Measurements from ENCODE around the gene UBE2U.

Gene UBE2U

DNA sequence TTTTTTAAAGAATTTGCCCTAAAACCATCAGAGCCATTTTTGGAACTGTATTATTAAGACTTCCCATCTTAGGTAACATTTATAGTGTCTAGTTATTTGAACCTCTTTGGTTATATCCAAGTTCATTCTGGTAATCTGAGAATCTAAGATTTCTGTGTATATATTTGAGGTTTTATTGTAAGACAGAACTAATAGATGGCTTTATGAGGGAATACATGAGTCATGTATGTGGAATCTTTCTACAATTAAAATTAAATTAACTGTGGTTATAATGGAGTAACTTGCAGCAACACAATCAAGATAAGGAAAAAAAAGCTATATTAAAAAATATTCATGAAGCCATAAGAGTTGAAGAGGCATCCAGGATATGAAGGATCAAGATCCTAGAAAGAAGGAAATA is 92.1 kb downstream of the UBE2U start:
- DNase-seq: no peak

DNA sequence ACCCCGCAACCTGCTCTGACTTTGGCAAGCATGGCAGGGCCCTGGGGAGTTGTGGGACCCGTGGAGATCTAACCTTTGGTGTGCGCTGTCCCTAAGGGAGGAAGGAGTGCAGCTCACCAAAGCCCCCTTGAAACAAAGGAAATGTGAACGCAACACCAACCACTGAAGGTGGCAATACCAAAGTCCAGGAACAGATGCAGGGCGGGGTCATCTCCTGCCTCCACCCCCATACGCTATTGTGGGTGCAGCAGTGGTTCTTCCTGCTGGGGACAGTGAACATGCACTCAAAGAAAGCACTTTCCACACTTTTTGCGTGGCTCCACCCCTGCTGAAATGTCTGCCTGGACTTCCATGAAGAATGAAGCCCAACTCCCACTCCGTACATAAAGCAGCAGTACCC is 93.0 kb downstream of the UBE2U start:
- no peak for DNase-seq

DNA sequence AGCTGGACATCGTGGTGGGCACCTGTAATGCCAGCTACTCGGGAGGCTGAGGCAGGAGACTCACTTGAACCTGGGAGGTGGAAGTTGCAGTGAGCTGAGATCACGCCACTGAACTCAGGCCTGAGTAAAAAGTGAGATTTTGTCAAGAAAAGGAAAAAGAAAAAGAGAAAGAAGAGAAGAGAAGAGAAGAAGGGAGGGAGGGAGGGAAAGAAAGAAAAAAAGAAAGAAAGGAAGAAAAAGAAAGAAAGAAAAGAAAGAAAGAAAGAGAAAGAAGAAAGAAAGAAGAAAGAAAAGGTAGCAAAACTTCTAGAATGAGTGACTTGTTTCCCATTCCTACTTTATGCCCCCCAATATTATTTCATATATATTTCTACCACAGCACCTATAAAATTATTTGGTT is 98.8 kb downstream of the UBE2U start:
- no peak for DNase-seq

GRCh38 chr1:64302971-64303370 is 99.5 kb downstream of the UBE2U start:
- DNase-seq: no peak

DNA sequence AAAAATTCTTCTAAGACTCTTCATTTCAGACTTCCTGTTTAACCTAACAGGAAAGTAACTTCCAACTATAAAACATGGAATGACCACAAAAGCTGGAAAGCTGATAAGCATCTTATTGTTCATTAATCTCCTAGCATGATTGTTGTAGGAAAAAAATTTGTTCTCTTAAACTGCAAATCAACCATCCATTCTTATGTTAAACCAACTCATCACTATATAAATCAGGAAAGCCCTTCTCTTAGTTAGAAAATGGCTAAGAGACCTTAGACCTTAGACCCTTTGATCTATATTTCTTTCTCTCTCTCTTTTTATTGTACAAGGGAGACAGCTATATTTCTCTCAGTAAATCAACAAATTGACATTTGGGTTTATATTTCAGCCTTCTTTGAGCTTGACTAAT is 101.4 kb downstream of the UBE2U start:
- DNase-seq: no peak

GRCh38 chr1:64308866-64309265 is 105.4 kb downstream of the UBE2U start:
- no peak for DNase-seq

DNA sequence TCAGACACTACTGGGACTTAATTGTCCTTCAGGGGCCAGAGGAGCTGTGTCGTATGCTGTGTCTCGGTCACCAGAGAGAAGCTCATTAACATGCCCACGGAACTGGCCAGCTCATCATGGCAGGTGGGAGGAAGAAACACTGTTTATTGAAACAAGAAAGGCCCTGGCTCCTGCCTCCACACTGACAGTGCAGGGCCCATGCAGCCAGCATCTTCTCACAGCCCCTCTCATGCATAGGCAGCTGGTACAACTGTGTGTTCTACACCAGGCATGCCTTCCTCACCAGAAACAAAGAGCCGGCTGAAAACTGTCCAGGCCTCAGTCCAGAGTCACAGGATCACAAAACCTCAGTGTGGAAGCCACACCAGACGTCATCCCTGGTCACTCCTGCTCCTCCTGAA is 106.0 kb downstream of the UBE2U start:
- no peak for DNase-seq

GRCh38 chr1:64310760-64311159 is 107.3 kb downstream of the UBE2U start:
- DNase-seq: no peak

DNA sequence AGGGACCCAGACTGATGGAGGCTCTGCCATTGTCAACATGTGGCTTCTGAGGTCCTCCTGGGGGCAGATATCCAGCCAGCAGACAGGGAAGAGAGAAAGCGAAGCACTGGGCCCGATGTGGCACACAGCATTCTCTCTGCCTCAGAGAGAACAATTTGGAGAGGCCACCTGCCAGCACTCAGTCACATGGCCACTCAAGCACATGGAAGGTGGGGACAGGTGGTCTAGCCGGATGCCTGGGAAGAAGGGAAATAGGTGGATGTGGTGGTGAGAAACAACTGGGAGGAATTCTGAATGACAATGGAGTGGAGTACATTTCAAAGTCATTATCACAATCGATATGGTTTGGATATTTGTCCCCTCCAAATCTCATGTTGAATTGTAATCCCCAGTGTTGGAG is 109.0 kb downstream of the UBE2U start:
- DNase-seq: no peak

- DNase-seq: no peak
Measured at GRCh38 chr1:64315402-64315801, 112.0 kb downstream of the UBE2U start.

All from activated CD4-positive, CD25-positive, alpha-beta regulatory T cell treated with anti-CD3 and anti-CD28 coated beads, Interleukin-2, amount 50 U/mL, for 72 hours (primary cell).